ENCODE measurements around the gene SFXN2. TPM values are rescaled to one million over a fixed set of nuclear protein-coding genes. Genes with fewer than 3 reads are reported as not detected.
"Not testable (repeated sequence)": the region's sequence is repeated elsewhere in the genome, so short reads cannot be mapped to it uniquely, and the experiment has no call there.

Gene SFXN2, protein sequence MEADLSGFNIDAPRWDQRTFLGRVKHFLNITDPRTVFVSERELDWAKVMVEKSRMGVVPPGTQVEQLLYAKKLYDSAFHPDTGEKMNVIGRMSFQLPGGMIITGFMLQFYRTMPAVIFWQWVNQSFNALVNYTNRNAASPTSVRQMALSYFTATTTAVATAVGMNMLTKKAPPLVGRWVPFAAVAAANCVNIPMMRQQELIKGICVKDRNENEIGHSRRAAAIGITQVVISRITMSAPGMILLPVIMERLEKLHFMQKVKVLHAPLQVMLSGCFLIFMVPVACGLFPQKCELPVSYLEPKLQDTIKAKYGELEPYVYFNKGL
- 18.8 and 18.9 TPM in 2 replicates for total RNA-seq (2014; rRNA removed; shearing (Covaris generic))
- polyA plus RNA-seq (2015; cell fraction: cytosol; rRNA removed): 7.2 and 9.4 TPM in 2 replicates
- 18.3 and 21.1 TPM in 2 replicates for polyA plus RNA-seq (2015; cell fraction: nucleus; rRNA removed)

DNA sequence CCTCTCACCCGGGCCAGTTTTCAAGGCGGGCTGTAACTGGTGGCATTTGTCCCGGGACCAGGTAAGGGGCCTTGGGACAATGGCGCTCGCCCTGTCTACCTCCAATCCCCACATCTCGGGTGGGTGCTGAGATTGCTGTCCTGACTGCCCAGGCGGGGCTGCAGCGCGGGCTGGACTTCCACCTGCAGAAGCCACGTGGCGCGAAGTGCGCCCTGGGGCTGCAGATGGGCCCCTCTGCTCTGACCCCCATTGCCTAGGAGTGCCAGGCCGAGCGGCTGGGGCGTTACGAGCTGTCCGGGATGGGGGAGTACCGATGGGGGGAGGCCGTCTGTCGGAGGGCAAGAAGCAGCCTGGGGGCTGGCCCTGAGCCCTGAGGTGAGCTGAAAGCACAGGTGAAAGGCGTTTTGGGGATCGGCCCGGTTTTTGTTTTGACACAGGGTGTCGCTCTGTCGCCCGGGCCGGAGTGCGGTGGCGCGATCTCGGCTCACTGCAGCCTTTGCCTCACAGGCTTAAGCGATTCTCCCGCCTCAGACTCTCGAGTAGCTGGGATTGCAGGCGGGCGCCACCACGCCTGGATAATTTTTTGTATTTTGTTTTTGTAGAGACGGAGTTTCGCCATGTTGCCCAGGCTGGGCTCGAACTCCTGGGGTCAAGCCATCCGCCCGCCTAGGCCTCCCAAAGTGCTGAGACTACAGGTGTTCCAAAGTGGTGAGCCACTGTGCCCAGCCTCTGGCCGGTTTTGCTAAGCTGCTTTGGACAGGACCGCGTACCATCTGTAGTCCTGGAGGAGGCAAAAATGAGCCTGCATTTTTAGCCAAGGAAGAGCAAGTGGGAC lies at the start of gene SFXN2:
TSS of gene SFXN2 (plus strand) at position 16 of the 835 bp plus-strand sequence. CDS start 12,001 bp downstream, outside the sequence.
- DNase-seq (ENCODE audit: low read depth): peak; percentile 20

DNA sequence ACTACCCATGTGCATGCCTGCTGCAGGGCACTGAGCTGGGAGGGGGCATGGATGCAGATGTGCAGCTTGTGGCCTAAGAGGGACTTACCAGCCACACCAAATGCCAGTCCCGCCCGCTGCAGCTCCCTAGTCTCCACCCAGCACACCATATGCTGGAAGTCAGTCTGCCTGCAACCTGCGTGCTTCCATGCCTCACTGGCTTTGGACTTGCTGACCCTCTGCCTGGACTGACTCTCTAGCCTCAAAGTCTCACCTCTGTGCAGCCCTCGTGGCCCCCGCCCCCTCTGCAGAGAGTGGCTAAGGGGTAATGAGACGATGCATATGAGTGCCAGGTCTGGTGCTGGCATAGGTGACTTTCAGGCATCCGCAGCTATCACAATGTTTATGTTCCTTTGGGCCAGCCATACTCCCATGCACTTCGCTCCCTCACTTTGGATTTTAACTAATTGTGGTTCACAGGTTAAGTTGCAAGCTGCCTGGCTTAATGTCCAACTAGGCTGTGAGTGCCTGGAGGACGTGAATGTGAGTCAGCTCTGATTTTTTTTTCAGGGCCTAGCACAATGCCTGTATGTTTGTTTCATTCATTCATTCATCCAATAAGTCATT lies 48.4 kb upstream of the SFXN2 start:
- DNase-seq (ENCODE audit: low read depth): no peak

DNA sequence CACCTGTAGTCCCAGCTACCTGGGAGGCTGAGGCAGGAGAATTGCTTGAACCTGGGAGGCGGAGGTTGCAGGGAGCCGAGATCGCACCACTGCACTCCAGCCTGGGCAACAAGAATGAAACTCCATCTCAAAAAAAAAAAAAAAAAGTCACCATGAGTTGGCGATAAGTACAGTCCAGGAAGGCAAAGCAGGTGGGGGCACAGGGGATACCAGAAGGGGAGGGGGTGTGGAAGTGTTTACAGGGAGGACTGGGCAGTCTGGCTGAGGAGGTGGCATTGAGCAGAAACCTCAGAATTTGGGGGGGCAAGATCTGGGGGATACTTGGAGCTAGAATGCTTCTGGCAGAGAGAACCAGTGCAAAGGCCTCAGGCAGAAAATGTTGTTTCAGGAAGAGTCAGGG lies 47.0 kb upstream of the SFXN2 start:
- DNase-seq (ENCODE audit: low read depth): not testable (repeated sequence)

DNA sequence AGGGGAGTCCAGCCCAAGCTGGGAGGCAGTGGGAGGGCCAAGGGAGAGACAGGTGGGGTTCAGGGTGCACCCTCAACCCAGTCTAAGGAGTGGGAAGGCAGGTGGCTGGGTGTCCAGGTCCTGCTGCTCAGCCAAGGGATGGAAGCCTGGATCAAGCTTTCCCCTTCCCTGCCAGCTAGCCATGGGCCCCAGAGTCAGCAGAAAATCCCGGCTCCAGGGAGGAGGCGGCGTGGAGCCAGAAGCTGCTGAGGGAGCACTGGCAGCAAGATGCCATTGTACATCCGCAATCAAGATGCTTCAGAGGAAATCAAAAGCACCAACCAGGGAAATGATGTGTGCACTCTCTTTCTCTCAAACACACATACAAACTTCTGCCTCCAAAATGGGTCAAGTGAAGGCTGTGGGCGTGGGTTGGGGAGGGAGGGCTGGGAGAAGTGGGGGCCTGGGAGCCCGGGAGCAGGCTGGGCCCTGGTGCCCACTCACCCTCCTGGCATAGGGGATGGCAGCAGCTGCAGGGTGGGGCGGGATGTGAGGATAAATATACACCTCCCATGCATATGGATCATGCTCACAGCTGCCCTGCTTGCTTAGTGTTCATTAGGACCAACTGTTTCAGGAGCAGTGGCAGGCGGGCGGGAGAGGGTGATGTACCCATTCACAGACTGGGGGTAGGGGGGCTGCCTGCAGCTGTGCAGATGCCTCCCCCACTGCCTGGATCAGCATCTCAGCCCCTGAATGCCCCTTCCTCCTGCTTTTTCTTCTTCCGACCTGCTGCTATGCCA lies 45.9 kb upstream of the SFXN2 start:
- DNase-seq (ENCODE audit: low read depth): no peak

DNA sequence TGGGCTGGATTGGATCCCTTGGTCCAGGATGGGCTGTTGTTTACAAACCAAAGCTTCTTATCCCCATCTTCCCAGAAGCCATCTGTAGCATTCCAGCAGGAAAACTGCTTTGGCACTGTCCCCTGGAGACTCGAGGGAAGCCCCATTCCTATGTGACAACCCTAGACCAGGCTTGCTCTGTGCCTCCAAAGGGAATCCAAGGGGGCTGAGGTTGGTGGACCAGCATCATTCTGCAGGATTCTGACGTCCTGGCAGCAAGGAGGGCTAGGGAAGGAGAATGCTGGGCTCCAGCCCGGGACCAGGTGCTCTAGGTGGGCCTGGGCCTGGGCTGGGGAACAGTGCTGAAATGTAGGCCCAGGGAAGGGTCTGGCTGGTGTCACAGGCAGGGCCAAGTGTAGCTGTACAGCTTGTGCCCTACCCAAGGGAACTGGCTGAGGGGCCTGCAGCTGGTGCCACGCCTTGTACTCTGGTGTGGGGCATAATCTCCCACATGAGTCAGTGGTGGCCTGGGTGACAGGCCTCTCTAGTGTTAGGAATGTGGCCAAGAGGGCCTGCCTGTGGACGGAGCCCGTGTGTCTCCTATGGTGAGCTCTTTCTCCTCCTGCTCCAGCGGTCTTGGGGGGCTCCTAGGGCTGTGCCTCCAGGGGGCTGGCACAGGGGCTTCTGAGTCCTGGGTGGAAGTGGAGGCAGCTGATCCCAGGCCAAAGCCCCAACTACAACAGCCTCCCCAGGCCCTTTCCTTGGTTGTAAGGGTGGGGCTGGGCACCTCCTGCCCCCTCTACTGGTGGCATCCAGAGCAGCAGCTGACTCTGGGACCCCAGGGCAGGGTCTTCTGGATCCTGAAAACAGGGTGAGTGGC lies 45.0 kb upstream of the SFXN2 start:
- DNase-seq (ENCODE audit: low read depth): peak; percentile 62

DNA sequence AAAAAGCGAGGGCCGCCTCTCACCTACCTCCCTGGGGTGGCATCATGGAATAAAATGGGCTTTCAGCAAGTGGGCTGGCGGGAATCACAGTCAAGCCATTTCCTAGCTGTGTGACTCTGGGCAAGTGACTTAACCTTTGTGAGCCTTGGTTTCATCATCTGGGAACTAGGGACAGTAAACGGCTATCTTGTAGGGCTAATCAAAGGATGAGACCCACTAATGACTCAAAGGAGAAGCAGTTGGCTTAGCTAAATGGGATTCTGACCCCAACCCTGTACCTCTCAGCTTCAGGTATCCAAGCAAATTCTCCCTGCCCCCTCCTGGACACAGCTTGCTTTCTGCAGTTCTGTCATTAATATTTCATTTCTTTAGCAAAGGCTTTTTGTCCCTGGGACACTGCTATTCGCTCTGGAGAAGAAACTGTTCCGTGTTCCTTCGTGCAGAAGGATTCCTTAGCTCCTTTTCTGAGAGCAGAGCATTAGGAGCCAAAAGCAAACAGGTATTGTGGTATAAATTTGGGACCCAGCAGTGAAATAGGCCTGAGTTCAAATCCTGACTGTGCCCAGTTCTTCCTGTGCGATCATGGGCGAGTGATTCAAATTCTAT lies 44.3 kb upstream of the SFXN2 start:
- DNase-seq (ENCODE audit: low read depth): no peak

DNA sequence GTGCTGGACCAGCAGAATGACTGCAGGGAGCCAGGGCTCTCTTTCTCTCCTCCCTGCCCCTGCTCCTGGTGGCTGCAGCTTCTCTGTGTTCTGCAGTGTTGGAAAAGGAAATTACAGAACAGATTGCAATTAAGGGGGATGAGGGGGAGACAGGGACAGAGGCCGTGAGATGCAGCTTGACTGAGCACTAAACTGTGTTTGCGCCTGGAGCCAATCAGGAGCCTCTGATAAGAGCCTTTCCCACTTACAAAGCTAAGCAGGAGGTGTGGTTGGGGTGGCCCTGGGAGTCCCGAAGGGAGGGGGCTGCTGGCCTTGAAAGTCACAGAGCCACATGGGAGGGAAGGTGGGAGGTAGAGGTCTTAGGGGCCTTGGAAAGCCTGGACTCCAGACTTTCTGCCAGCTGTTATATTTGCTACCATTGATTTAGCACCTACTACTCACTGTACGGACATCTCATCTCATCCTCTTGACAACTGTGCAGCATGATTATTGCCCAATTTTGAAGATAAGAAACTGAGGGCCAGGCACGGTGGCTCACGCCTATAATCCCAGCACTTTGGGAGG lies 43.5 kb upstream of the SFXN2 start:
- DNase-seq (ENCODE audit: low read depth): no peak

DNA sequence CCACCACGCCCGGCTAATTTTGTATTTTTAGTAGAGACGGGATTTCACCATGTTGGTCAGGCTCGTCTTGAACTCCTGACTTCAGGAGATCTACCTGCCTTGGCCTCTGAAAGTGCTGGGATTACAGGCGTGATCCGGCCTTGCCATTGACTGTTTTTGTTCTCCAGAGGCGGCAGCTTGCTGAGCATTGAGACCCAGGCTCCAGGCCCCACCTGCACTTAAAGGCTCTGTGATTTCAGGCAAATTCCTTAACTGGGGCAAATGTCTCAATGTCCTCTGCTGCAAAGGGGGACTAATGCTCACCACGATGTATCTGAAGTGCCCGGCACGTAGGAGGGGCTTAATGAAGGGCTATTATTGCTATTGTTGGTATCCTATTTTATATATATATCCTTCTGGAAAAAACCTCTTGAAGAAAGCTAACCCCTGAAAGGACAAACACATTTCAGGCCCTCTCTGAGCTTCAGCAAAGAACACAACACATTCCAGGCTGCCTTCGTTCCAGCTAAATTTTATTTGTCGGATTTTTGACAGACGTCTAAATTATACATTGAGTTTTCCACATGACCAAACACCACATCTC lies 41.1 kb upstream of the SFXN2 start:
- DNase-seq (ENCODE audit: low read depth): no peak

DNA sequence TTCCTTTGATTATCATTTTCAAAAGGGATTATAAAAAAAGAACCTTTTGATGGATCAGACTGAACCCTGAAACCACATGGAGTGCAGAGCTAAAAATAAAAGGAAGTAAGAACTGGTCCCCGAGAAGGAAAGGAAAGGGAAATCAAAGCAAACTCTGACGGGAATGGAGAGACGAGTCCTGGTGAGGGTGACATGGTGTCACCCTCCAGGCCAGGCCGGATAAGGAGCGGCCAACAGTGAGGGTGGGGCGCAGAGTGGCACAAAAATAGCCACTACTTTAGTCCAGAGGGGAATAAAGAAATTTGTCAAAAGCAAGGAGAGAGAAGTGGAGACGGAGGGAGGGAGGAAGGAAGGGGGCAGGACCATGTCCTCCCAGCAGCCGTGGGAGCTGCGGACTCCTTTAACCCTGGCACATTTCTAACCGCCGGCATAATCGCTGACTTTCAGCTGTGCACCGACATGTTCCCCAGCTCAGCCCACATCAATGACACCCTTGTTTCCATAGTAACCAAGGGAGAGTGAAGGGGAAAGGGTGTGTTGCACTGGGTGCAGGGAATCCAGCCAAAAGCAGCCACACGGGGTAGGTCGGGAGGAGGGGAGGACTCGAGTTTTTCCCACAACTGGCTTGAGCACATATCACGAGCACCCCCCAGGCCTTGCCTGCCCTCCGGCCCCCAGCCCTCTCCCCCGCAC lies 40.5 kb upstream of the SFXN2 start:
- DNase-seq (ENCODE audit: low read depth): peak; percentile 44

DNA sequence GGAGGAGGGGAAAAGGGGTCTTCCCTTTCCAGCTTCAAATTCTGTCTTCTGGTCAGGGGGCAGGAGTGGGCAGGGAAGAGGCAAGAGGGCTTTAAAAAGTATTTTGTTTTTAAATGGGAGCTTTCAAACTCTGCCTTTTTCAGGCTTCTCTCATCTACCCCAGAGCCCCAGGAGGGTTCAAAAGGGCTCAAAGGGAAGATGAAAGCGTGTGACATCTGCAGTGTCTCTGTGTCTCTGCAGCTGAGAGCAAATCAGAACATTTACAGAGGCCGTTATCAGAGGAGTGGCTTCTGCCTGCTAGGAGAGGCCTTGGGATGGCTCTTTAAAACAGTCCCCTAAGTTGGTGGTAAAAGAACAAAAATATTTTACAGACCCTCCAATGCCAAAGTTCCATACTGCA lies 39.9 kb upstream of the SFXN2 start:
- DNase-seq (ENCODE audit: low read depth): no peak

DNA sequence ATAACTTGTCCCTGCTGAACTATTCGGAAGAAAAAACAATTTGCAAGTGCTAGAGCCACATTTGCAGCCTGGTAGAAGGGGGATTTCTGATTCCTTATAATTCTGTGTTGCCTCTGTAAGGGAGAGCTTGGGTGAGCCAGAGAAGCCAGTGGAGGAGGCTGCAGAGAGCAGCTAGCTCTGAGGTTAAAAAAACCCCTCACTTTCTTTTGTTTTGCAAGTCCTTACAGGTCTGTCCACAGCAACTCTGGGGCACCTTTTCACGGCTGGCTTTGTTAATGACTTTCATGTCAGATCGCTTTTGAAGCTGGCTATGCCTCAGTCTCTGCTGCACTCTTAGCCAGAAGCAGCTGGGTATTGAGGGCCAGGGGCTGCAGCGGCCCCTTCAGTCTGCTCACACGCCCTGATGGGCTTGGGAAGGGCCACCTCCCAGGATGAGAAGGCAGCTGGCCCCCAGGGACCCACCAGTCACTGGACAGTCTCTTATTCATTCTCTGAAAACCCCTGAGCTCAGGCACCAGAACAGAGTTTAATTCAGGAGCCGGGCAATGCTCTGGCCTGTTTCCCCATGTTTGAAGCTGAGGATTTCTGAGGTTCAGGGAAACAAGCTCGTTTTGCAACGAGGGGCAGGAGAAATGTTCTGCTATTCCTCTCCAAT lies 39.3 kb upstream of the SFXN2 start:
- DNase-seq (ENCODE audit: low read depth): no peak

DNA sequence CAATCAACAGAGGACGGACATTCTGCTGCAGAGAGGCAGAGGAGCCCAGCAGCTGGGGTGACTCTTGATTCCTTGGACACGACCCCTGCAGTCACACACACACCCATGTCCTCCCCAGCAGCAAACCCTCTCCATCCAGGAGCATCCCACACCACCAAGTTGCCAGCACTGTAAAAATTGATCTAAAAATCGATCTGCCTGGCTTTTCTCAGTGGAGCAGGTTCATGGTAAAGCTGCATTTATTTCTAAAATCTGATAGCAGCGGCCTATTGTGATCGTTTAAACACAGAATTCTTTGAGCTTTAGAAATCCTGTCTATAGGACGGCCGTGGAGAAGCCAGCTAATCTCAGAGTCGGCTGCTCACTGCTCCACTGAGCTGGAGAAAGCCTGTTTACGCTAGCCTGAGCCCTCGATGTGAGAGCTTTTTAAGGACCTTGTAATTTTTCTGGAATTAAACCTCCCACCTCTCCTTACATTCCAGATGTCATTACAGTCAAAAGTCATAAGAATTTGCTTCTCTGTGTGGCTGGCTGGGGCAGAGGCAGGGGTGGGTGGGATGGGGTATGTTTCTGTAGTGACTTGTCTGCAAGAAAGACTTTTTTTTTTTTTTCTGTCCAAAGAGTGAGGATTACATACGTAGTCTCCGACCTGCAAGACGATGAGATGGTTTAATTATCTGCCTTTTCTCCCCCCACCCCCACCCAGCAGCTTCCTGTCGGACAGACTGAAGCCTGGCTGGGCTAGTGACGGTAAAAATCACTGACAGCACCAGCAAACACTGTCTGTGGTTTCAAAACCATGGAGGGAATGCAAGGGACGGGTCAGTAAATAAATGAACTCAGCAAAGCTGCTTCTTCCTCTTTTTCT lies 38.5 kb upstream of the SFXN2 start:
- peak; percentile 80 for DNase-seq (ENCODE audit: low read depth)

DNA sequence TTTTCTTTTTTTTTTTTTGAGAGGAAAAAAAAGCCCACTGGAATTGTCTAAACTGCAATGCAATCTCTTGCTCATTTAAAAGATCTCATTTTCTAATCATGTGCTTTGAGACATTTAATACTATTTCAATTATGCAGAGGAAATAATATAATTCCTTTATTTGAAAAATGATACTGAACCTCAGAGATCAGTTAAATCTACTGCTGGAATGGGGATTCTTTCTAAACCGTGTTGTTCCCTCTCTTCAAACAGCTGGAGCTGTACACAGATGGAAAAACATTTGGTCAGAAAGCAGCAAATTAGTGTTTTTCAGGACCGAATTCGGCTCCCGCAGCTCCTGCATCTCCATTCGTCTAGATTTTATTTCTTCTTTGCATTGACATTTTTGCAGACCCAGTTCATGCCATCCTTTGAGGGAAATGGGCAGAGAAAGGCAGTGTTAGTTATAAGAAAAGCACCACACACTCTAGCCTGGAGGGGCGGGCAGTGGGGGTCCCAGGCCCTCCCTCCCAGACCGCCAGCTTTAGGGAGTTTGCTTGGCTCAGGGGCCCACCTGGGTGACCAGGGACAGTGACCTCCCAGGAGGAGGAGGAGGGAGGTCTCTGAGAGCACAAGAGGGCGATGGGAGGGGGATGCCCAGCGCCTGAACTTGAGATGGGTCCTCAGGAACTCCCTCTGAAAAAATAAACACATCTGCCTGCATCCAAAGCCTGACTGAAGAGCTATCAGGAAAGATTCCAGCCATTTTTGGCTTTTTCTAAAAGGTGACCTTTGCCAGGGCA lies 37.7 kb upstream of the SFXN2 start:
- no peak for DNase-seq (ENCODE audit: low read depth)

DNA sequence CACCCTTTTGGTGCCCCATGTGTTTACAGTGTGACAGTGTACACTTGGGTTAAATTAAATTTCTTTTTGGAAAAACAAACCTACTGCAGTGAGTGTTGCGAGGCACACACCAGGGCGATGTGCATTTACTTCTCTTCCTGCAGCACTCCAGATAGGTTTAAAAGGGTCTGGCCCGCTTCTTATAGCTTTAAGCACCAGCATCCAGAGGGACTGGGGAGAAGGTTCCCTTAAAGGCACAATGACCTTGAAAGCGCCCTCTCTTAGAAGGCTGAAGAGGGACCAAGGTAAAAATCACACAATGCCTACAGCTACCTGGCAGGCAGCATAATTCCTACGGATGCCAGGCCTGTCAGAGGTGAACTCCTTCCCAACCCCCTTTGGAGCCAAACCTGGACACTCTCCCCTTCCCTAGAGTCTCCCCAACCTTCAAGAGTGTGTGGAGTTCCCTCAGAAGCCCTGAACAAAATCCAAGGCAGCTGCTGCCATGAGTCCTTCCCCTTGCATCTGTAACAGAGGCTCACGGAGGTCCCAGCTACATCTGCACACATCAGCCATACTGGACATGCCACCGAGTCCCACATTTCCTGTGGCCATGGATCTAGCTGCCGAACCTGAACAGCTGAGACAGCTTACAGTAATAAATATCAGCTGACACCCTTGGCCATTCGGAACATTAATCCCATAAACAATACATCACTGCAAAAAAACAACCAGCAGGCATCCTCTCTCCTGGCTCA lies 36.9 kb upstream of the SFXN2 start:
- no peak for DNase-seq (ENCODE audit: low read depth)

DNA sequence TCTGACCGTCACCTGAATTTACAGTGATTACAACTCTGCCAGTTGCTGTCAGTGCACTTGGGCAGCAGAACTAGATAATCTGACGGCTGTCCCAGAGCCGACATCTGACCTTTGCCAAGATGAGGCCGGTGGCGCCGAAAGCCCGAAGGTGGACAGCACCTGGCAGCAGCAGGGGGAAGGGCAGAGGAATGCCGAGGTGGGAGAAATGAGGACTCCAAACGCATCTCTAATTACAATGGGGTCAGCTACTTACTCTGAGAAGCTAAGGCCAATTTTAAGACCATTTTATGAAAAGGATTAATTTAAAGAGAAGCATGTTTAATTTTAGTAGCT lies 36.4 kb upstream of the SFXN2 start:
- no peak for DNase-seq (ENCODE audit: low read depth)

Data from HT1080 (cell line).